Liver (tissue), 9 donors: ENCODE measurements around the gene SLC31A1. TPM values are rescaled to one million over a fixed set of nuclear protein-coding genes. Genes with fewer than 3 reads are reported as not detected.

Experiments
- DNase-seq: peaks from one replicate; pipeline ENCODE4 v3.0.0-alpha.2; 2017; ENCODE audit warnings: low spot score
- H3K27ac ChIP-seq, 2 donors: one replicate each; pipeline ENCODE4 v1.7.0; 2013; ENCODE audit warnings: inconsistent platforms in 2 of 2, low read length in 2 of 2, control low read depth in 1 of 2, low read depth in 1 of 2, mild to moderate bottlenecking in 1 of 2
- H3K27me3 ChIP-seq, 4 donors: one replicate each; pipeline versions ENCODE4 v1.6.1 to v1.7.0; 2013; ENCODE audit warnings: low read length in 3 of 4, inconsistent platforms in 1 of 4, mild to moderate bottlenecking in 1 of 4, moderate library complexity in 1 of 4; ENCODE audit not compliant: control insufficient read depth in 4 of 4, insufficient read depth in 4 of 4
- H3K36me3 ChIP-seq, 4 donors: one replicate each; pipeline versions ENCODE4 v1.6.1 to v1.7.0; 2013; ENCODE audit warnings: low read length in 3 of 4, mild to moderate bottlenecking in 3 of 4, low read depth in 1 of 4, moderate library complexity in 1 of 4; ENCODE audit not compliant: control insufficient read depth in 4 of 4, insufficient read depth in 3 of 4
- H3K4me1 ChIP-seq, 4 donors: one replicate each; pipeline versions ENCODE4 v1.6.1 to v1.7.0; 2013; ENCODE audit warnings: low read length in 3 of 4, mild to moderate bottlenecking in 3 of 4, moderate library complexity in 1 of 4; ENCODE audit not compliant: control insufficient read depth in 4 of 4, insufficient read depth in 4 of 4
- H3K4me3 ChIP-seq, 3 donors: one replicate each; pipeline versions ENCODE4 v1.6.1 to v1.7.0; 2013; ENCODE audit warnings: low read length in 3 of 3, control low read depth in 1 of 3, low read depth in 1 of 3, mild to moderate bottlenecking in 1 of 3
- H3K9ac ChIP-seq, 2 donors: one replicate each; pipeline ENCODE4 v1.7.0; 2013; ENCODE audit warnings: low read length in 2 of 2, mild to moderate bottlenecking in 2 of 2, moderate library complexity in 2 of 2, control low read depth in 1 of 2, low read depth in 1 of 2
- H3K9me3 ChIP-seq, 4 donors: one replicate each; pipeline versions ENCODE4 v1.6.1 to v1.7.0; 2013; ENCODE audit warnings: low read length in 3 of 4; ENCODE audit not compliant: control insufficient read depth in 4 of 4
- CTCF ChIP-seq: fragments of 150-350 bp; IDR thresholded peaks from 2 replicates; pipeline ENCODE4 v1.5.1; 2017; ENCODE audit warnings: improper control_type of control experiment, low read depth, low read length; ENCODE audit not compliant: missing input control
- EGR1 ChIP-seq, 2 donors: IDR thresholded peaks; 2 replicates each; pipeline ENCODE4 v1.6.1; 2016 to 2018; ENCODE audit warnings: antibody characterized with exemption in 2 of 2, low read depth in 2 of 2
- FOXA1 ChIP-seq: IDR thresholded peaks from 2 replicates; pipeline ENCODE4 v1.6.1; 2016; ENCODE audit warnings: antibody characterized with exemption
- GABPA ChIP-seq, 2 donors: IDR thresholded peaks in 1 of 2; conservative IDR thresholded peaks in 1 of 2; 2 replicates each; pipeline ENCODE4 v1.6.1; 2016; ENCODE audit warnings: antibody characterized with exemption in 2 of 2, mild to moderate bottlenecking in 1 of 2, moderate library complexity in 1 of 2
- HNF4A ChIP-seq, 2 donors: conservative IDR thresholded peaks; 2 replicates each; pipeline ENCODE4 v1.6.1; 2016; ENCODE audit warnings: antibody characterized with exemption in 2 of 2, mild to moderate bottlenecking in 2 of 2
- JUND ChIP-seq, 2 donors: IDR thresholded peaks; 2 replicates each; pipeline ENCODE4 v1.6.1; 2016; ENCODE audit warnings: antibody characterized with exemption in 2 of 2
- MAX ChIP-seq: IDR thresholded peaks from 2 replicates; pipeline ENCODE4 v1.6.1; 2016; ENCODE audit warnings: antibody characterized with exemption
- NR2F2 ChIP-seq: IDR thresholded peaks from 2 replicates; pipeline ENCODE4 v1.6.1; 2016; ENCODE audit warnings: antibody characterized with exemption
- REST ChIP-seq: IDR thresholded peaks from 2 replicates; pipeline ENCODE4 v1.6.1; 2016; ENCODE audit warnings: antibody characterized with exemption, mild to moderate bottlenecking
- SP1 ChIP-seq: IDR thresholded peaks from 2 replicates; pipeline ENCODE4 v1.6.1; 2018; ENCODE audit warnings: antibody characterized with exemption, mild to moderate bottlenecking
- TAF1 ChIP-seq: conservative IDR thresholded peaks from 2 replicates; pipeline ENCODE4 v1.6.1; 2016; ENCODE audit warnings: antibody characterized with exemption, mild to moderate bottlenecking
- ZBTB33 ChIP-seq: IDR thresholded peaks from 2 replicates; pipeline ENCODE4 v1.6.1; 2016; ENCODE audit warnings: antibody characterized with exemption
- WGBS: extraction: QIAGEN DNeasy Blood & Tissue Kit; methylation state at CpG from one replicate; pipeline ENCODE4 v1.1.7; 2013; 5-methylcytosine and 5-hydroxymethylcytosine counted together
- polyA plus RNA-seq, 2 donors: library from polyadenylated mRNA; stranded (reverse) in 1 of 2; unstranded in 1 of 2; fragments of 200-250 nt in 1 of 2; fragments of >200 nt in 1 of 2; fragmentation: Nextera tagmentation in 1 of 2; extraction: Ambion mirVana in 1 of 2; gene quantifications; one replicate each; pipeline versions ENCODE4 v1.2.1 to v1.2.3, GENCODE V29; 2013 to 2015
- total RNA-seq, 2 donors: library from RNA; depleted of rRNA; stranded (reverse); fragments of >200 nt; gene quantifications; one replicate each; pipeline ENCODE4 v1.2.3, GENCODE V29; 2014
- donor health status: healthy.
- donor health status: healthy.
- donor health status: healthy.
- donor health status: healthy.
- donor health status: healthy.

The SLC31A1 gene
- total and polyA plus RNA-seq, 4 donors = 26.6 to 96.2 (median 44.9) TPM

- DNase-seq = no peak
- TF ChIP-seq ZBTB33 (no peak), HNF4A (conservative IDR thresholded peaks at IDR 0.05) (no peak), FOXA1 (no peak)
- H3K4me3 ChIP-seq = no peak overlapping the region
- 91% methylated on average over 6 of the region's 6 CpGs for WGBS
- no peaks in the 10 kb centered on the region for H3K9me3 ChIP-seq
- no peaks in the 10 kb centered on the region for H3K27me3 ChIP-seq
- H3K4me1 ChIP-seq = peaks cover 0 to 23% (median 15%) of the 10 kb centered on the region in 4 donors
- H3K9ac ChIP-seq = no peak overlapping the region
- H3K27ac ChIP-seq = no peak overlapping the region
- peaks cover 2 to 21% (median 14%) of the 10 kb centered on the region in 4 donors for H3K36me3 ChIP-seq
These were observed 34.1 kb downstream of the SLC31A1 start for GRCh38 chr9:113255438-113255837.

- no peak overlapping the region for H3K4me3 ChIP-seq
- peak overlapping the region; percentile 48 to 54 for H3K27ac ChIP-seq
- 64% methylated on average over 3 of the region's 3 CpGs for WGBS
- H3K4me1 ChIP-seq = peaks cover 1 to 41% (median 29%) of the 10 kb centered on the region in 4 donors
- H3K9me3 ChIP-seq = no peaks in the 10 kb centered on the region
- no peak for TF ChIP-seq MAX
- TF ChIP-seq TAF1 = no peak
- no peak for TF ChIP-seq NR2F2
- TF ChIP-seq EGR1 (IDR thresholded peaks at IDR 0.05; ENCODE audit: low read depth in 2 of 2) = no peak
- TF ChIP-seq CTCF = no peak
- TF ChIP-seq REST = no peak
- TF ChIP-seq JUND (IDR thresholded peaks at IDR 0.05) = no peak
- TF ChIP-seq HNF4A (conservative IDR thresholded peaks at IDR 0.05) = no peak
- no peak for TF ChIP-seq SP1
- TF ChIP-seq GABPA (IDR thresholded peaks at IDR 0.05 in 1 of 2, conservative IDR thresholded peaks at IDR 0.05 in 1 of 2) = no peak
- H3K9ac ChIP-seq = no peak overlapping the region
- H3K36me3 ChIP-seq = peaks cover 2 to 21% (median 16%) of the 10 kb centered on the region in 4 donors
- DNase-seq = no peak
- no peaks in the 10 kb centered on the region for H3K27me3 ChIP-seq
These were observed 36.5 kb downstream of the SLC31A1 start for GRCh38 chr9:113257863-113258262.
